Dendritic cell treated with granulocyte-macrophage colony-stimulating factor and Interleukin-4, amounts not matched to agents 40 ng/mL and 50 ng/mL, for 4 days (primary cell): ENCODE results near the gene COX10.
"Not testable (repeated sequence)": the region's sequence is repeated elsewhere in the genome, so short reads cannot be mapped to it uniquely, and the experiment has no call there.

Experiments
- H3K27ac Mint-ChIP-seq: one replicate; pipeline ENCODE4 v1.8.0; 2022; ENCODE audit warnings: mild to moderate bottlenecking, mixed read lengths
- H3K27me3 Mint-ChIP-seq: one replicate; pipeline ENCODE4 v1.8.0; 2022; ENCODE audit warnings: mild to moderate bottlenecking, mixed read lengths
- H3K36me3 Mint-ChIP-seq: one replicate; pipeline ENCODE4 v1.8.0; 2022; ENCODE audit warnings: low read depth, mixed read lengths
- H3K4me1 Mint-ChIP-seq: one replicate; pipeline ENCODE4 v1.8.0; 2022; ENCODE audit warnings: low read depth, mixed read lengths
- H3K4me3 Mint-ChIP-seq: one replicate; pipeline ENCODE4 v1.8.0; 2022; ENCODE audit warnings: mild to moderate bottlenecking, moderate library complexity, mixed read lengths
- H3K9me3 Mint-ChIP-seq: one replicate; pipeline ENCODE4 v1.8.0; 2022; ENCODE audit warnings: mixed read lengths
- intact Hi-C: fragments of 100-400 bp; cut with micrococcal nuclease; formaldehyde crosslinking; loops from one replicate; pipeline ENCODE4 v1.15.0; 2022

Gene COX10

GRCh38 chr17:14225254-14225980, 156.1 kb downstream of the COX10 start:
- H3K4me1 Mint-ChIP-seq = no peaks in the 10 kb centered on the region
- H3K36me3 Mint-ChIP-seq = no peaks in the 10 kb centered on the region
- H3K27me3 Mint-ChIP-seq = peaks cover 5% of the 10 kb centered on the region
- no peaks in the 10 kb centered on the region for H3K9me3 Mint-ChIP-seq
- no peak overlapping the region for H3K27ac Mint-ChIP-seq
- H3K4me3 Mint-ChIP-seq = no peak overlapping the region
- intact Hi-C loops = no loop called here

- Mint-ChIP-seq H3K4me1 (no peaks in the 10 kb centered on the region), H3K27ac (no peak overlapping the region), H3K36me3 (no peaks in the 10 kb centered on the region), H3K9me3 (no peaks in the 10 kb centered on the region), H3K27me3 (peaks cover 5% of the 10 kb centered on the region), H3K4me3 (no peak overlapping the region)
- intact Hi-C loops = no loop called here
Measured at GRCh38 chr17:14227052-14227451, 157.7 kb downstream of the COX10 start.

GRCh38 chr17:14228903-14229302, 159.6 kb downstream of the COX10 start:
- H3K4me1 Mint-ChIP-seq = no peaks in the 10 kb centered on the region
- no peak overlapping the region for H3K27ac Mint-ChIP-seq
- H3K27me3 Mint-ChIP-seq = peaks cover 5% of the 10 kb centered on the region
- H3K36me3 Mint-ChIP-seq = no peaks in the 10 kb centered on the region
- no peaks in the 10 kb centered on the region for H3K9me3 Mint-ChIP-seq
- intact Hi-C loops = no loop called here
- H3K4me3 Mint-ChIP-seq = no peak overlapping the region

GRCh38 chr17:14231187-14231586, 161.9 kb downstream of the COX10 start:
- H3K4me1 Mint-ChIP-seq, H3K4me3 Mint-ChIP-seq, H3K27ac Mint-ChIP-seq, intact Hi-C loops, H3K9me3 Mint-ChIP-seq, H3K36me3 Mint-ChIP-seq, H3K27me3 Mint-ChIP-seq: not testable (repeated sequence)

GRCh38 chr17:14235047-14235446, 165.7 kb downstream of the COX10 start:
- H3K27me3 Mint-ChIP-seq, H3K27ac Mint-ChIP-seq, H3K36me3 Mint-ChIP-seq, H3K9me3 Mint-ChIP-seq, H3K4me1 Mint-ChIP-seq, H3K4me3 Mint-ChIP-seq, intact Hi-C loops: not testable (repeated sequence)

- H3K4me3 Mint-ChIP-seq, H3K27ac Mint-ChIP-seq, H3K9me3 Mint-ChIP-seq, H3K27me3 Mint-ChIP-seq, intact Hi-C loops, H3K36me3 Mint-ChIP-seq, H3K4me1 Mint-ChIP-seq: not testable (repeated sequence)
Measured at GRCh38 chr17:14236032-14236431, 166.7 kb downstream of the COX10 start.

GRCh38 chr17:14236762-14237161, 167.5 kb downstream of the COX10 start, which contains the start of gene CDRT15:
TSS of gene CDRT15 (minus strand) at chr17:14236862. CDS start at chr17:14236833, 29 bp downstream.
- H3K4me3 Mint-ChIP-seq, H3K27me3 Mint-ChIP-seq, H3K36me3 Mint-ChIP-seq, H3K4me1 Mint-ChIP-seq, intact Hi-C loops, H3K9me3 Mint-ChIP-seq, H3K27ac Mint-ChIP-seq: not testable (repeated sequence)

GRCh38 chr17:14239271-14239670, 170.0 kb downstream of the COX10 start:
- H3K36me3 Mint-ChIP-seq, intact Hi-C loops, H3K27me3 Mint-ChIP-seq, H3K9me3 Mint-ChIP-seq, H3K4me3 Mint-ChIP-seq, H3K27ac Mint-ChIP-seq, H3K4me1 Mint-ChIP-seq: not testable (repeated sequence)

GRCh38 chr17:14245002-14245401, 175.7 kb downstream of the COX10 start:
- no peaks in the 10 kb centered on the region for H3K27me3 Mint-ChIP-seq
- intact Hi-C loops = no loop called here

GRCh38 chr17:14245629-14246028, 176.3 kb downstream of the COX10 start:
- H3K4me3 Mint-ChIP-seq = no peak overlapping the region
- H3K27me3 Mint-ChIP-seq = no peaks in the 10 kb centered on the region
- H3K4me1 Mint-ChIP-seq = no peaks in the 10 kb centered on the region
- no peaks in the 10 kb centered on the region for H3K36me3 Mint-ChIP-seq
- intact Hi-C loops = no loop called here
- no peaks in the 10 kb centered on the region for H3K9me3 Mint-ChIP-seq
- no peak overlapping the region for H3K27ac Mint-ChIP-seq

More at GRCh38 chr17:14245002-14245401, 175.7 kb downstream of the COX10 start:
- no peak overlapping the region for H3K4me3 Mint-ChIP-seq
- no peaks in the 10 kb centered on the region for H3K4me1 Mint-ChIP-seq
- H3K36me3 Mint-ChIP-seq = no peaks in the 10 kb centered on the region
- H3K27ac Mint-ChIP-seq = no peak overlapping the region
- no peaks in the 10 kb centered on the region for H3K9me3 Mint-ChIP-seq
